Fibroblast of the aortic adventitia (primary cell): Measurements from ENCODE around the gene MRPL23. TPM values are rescaled to one million over a fixed set of nuclear protein-coding genes. Genes with fewer than 3 reads are reported as not detected.

Experiments
- DNase-seq: peaks from one replicate; pipeline ENCODE4 v3.0.0-alpha.2; 2010; ENCODE audit warnings: low read depth
- H3K4me3 ChIP-seq: 2 replicates; pipeline ENCODE4 v1.5.1; 2011; ENCODE audit warnings: low read depth, mild to moderate bottlenecking, control low read depth, low read length, moderate library complexity
- CTCF ChIP-seq: IDR thresholded peaks from 2 replicates; pipeline ENCODE4 v1.5.1; 2011; ENCODE audit warnings: mild to moderate bottlenecking, low read length, control low read depth, inconsistent platforms; ENCODE audit not compliant: insufficient read depth
- total RNA-seq: library from RNA; depleted of rRNA; stranded (reverse); fragments of >200 nt; gene quantifications from 2 replicates; pipeline ENCODE4 v1.2.3, GENCODE V29; 2012; ENCODE audit warnings: low replicate concordance

The MRPL23 gene
- total RNA-seq, 1 donor, result 84.3 TPM

- no peak overlapping the region for H3K4me3 ChIP-seq
- peak; percentile 44 for TF ChIP-seq CTCF
- DNase-seq, result no peak
These were observed 29.4 kb upstream of the MRPL23 start for GRCh38 chr11:1917523-1918435.

- no peak for TF ChIP-seq CTCF
- no peak overlapping the region for H3K4me3 ChIP-seq
- DNase-seq, result no peak
These were observed 28.5 kb upstream of the MRPL23 start for GRCh38 chr11:1918436-1919315.

DNA sequence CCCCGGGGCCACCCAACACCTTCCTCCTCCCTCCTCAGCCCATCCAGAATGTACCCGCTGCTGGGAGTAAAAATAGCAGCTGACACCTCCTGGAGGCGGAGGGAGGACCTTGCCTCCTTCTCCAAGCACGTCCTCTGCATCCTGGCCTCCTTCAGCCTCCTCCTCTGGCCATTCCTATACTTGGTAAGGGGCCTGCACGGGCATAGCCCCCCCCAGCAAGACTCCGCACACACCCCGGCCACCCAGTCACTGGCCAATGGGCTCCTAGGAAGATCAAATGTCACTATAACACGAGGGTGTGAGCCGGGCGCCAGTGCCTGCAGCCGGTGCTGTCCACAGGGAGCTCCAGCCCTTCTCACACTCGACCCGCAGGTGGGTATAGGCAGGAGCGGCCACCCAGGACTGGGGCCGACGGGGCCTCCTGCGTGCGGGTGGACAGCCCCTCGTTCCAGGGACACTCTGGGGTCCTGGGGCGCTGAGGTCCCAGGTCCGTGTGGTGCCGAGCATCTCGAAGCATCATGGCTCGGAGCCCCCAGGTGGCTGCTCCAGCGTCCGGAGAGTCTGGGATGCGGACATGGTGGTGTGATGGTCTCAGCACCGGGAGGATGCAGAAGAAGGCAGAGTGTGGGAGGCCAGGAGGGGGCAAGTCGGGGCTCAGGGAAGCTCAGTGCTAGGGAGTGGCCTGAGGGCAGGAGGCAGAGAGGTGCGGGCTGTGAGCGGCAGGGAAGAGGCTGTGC lies 27.6 kb upstream of the MRPL23 start, which contains the start of gene TNNT3:
Gene TNNT3 (plus strand): TSS at position 313 of the 737 bp plus-strand sequence. CDS start 3,172 bp downstream, outside the sequence.
- DNase-seq, result no peak

GRCh38 chr11:1920128-1920908 lies 26.8 kb upstream of the MRPL23 start:
- no peak for DNase-seq
- no peak overlapping the region for H3K4me3 ChIP-seq
- TF ChIP-seq CTCF, result no peak

More for the DNA sequence above, 27.6 kb upstream of the MRPL23 start, which contains the start of gene TNNT3:
- TF ChIP-seq CTCF, result peak; percentile 8
- H3K4me3 ChIP-seq, result no peak within 1 kb of the TSS

DNA sequence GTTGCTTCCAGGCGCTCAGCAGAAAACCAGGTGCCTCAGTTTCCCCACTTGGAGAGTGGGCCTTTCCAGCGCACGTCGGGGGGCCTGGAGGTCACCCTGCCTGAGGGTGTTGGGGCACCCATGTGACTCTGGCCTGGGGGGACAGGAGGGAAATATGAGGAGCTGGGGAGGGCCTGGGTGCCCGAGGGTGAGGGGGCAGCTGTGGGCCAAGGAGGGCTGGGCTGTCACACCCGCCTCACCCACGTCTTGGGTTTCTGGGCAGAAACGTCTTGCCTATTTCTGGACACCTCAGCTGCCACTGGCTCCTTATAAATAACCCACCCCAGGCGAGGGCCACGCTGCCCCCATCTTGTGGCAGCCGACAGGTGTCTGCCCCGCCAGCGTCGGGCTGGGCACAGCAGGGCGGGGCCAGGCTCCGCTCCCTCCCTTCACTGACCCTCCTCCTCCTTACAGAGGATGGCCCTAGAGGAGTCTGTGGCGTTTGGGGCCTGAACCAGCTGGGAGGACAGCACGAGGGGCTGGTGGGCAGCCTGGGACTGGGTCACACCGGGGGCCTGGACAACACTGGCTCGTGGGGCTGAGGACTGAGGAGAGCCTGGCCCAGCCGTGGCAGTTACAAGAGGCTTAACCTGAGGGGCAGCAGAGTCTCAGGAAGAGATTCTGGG lies 26.1 kb upstream of the MRPL23 start:
- TF ChIP-seq CTCF, result peak; percentile 9
- no peak overlapping the region for H3K4me3 ChIP-seq
- no peak for DNase-seq
